Neural progenitor cell (in vitro differentiated cells): ENCODE measurements around the gene SPATA4. TPM values are rescaled to one million over a fixed set of nuclear protein-coding genes. Genes with fewer than 3 reads are reported as not detected.
A peak's percentile ranks its signal among the peaks of the same experiment; 100 is the strongest.

Source experiments
- DNase-seq: peaks from one replicate; pipeline ENCODE4 v3.0.0-alpha.2; 2016; ENCODE audit warnings: low spot score
- H2AFZ ChIP-seq: fragments of 200-600 bp; sonication (generic); replicated peaks from 2 replicates; pipeline ENCODE4 v1.6.1; 2016; ENCODE audit warnings: antibody characterized with exemption
- H3F3A ChIP-seq: fragments of 200-600 bp; sonication (generic); 2 replicates; pipeline ENCODE4 v1.6.1; 2016; ENCODE audit warnings: antibody characterized with exemption, low read depth
- H3K27ac ChIP-seq: fragments of 200-600 bp; sonication (generic); 2 replicates; pipeline ENCODE4 v1.5.1; 2016; ENCODE audit warnings: mild to moderate bottlenecking
- H3K27me3 ChIP-seq: fragments of 200-600 bp; sonication (generic); 2 replicates; pipeline ENCODE4 v1.6.1; 2016; ENCODE audit warnings: mild to moderate bottlenecking, moderate library complexity
- H3K36me3 ChIP-seq: fragments of 200-600 bp; sonication (generic); 2 replicates; pipeline ENCODE4 v1.5.1; 2016
- H3K4me1 ChIP-seq: fragments of 200-600 bp; sonication (generic); 2 replicates; pipeline ENCODE4 v1.6.1; 2016; ENCODE audit warnings: mixed run types
- H3K4me2 ChIP-seq: fragments of 200-600 bp; sonication (generic); 2 replicates; pipeline ENCODE4 v1.6.1; 2016
- H3K4me3 ChIP-seq: fragments of 200-600 bp; sonication (generic); 2 replicates; pipeline ENCODE4 v1.5.1; 2016
- H3K79me2 ChIP-seq: fragments of 200-600 bp; sonication (generic); 2 replicates; pipeline ENCODE4 v1.6.1; 2016; ENCODE audit warnings: low read depth
- H3K9ac ChIP-seq: fragments of 200-600 bp; sonication (generic); 2 replicates; pipeline ENCODE4 v1.6.1; 2016
- H3K9me3 ChIP-seq: fragments of 200-600 bp; sonication (generic); 2 replicates; pipeline ENCODE4 v1.5.1; 2016; ENCODE audit warnings: low read depth
- H4K20me1 ChIP-seq: fragments of 200-600 bp; sonication (generic); 2 replicates; pipeline ENCODE4 v1.6.1; 2016; ENCODE audit warnings: low read depth
- H3K27ac Mint-ChIP-seq: 3 replicates; pipeline ENCODE4 v1.8.0; 2021; ENCODE audit warnings: mixed read lengths
- H3K27me3 Mint-ChIP-seq: 2 replicates; pipeline ENCODE4 v1.8.0; 2022; ENCODE audit warnings: low read depth, mild to moderate bottlenecking, inconsistent platforms, moderate library complexity, mixed read lengths; ENCODE audit not compliant: insufficient read depth
- H3K36me3 Mint-ChIP-seq: 3 replicates; pipeline ENCODE4 v1.8.0; 2021; ENCODE audit warnings: mixed read lengths
- H3K4me1 Mint-ChIP-seq: 3 replicates; pipeline ENCODE4 v1.8.0; 2021; ENCODE audit warnings: mixed read lengths
- H3K4me3 Mint-ChIP-seq: 3 replicates; pipeline ENCODE4 v1.8.0; 2021; ENCODE audit warnings: mild to moderate bottlenecking, moderate library complexity, mixed read lengths
- H3K9me3 Mint-ChIP-seq: 3 replicates; pipeline ENCODE4 v1.8.0; 2020; ENCODE audit warnings: mixed read lengths
- CTCF ChIP-seq: fragments of 200-600 bp; sonication (generic); IDR thresholded peaks from 2 replicates; pipeline ENCODE4 v1.5.1; 2017; ENCODE audit warnings: antibody characterized with exemption, mild to moderate bottlenecking
- EZH2 ChIP-seq: fragments of 200-600 bp; sonication (generic); IDR thresholded peaks from 2 replicates; pipeline ENCODE4 v1.6.1; 2017; ENCODE audit warnings: antibody characterized with exemption, mild to moderate bottlenecking, moderate library complexity
- EZH2phosphoT487 ChIP-seq: fragments of 200-600 bp; sonication (generic); IDR thresholded peaks from 2 replicates; pipeline ENCODE4 v1.6.1; 2017; ENCODE audit warnings: antibody characterized with exemption
- total RNA-seq: library from RNA; depleted of rRNA; stranded (reverse); fragments of >200 nt; gene quantifications from 2 replicates; pipeline ENCODE4 v1.2.3, GENCODE V29; 2015; ENCODE audit warnings: low replicate concordance

SPATA4 gene
- total RNA-seq, 1 donor from 2014 or later = not detected

GRCh38 chr4:176207839-176208238 is 12.5 kb upstream of the SPATA4 start:
- no peak for DNase-seq
- no peak overlapping the region for H3K4me2 ChIP-seq
- no peaks in the 10 kb centered on the region for H3K27me3 ChIP-seq
- Mint-ChIP-seq H3K4me3 (no peak overlapping the region), H3K36me3 (no peaks in the 10 kb centered on the region), H3K9me3 (peaks cover 6% of the 10 kb centered on the region), H3K4me1 (peaks cover 10% of the 10 kb centered on the region), H3K27me3 (peaks cover under 1% of the 10 kb centered on the region), H3K27ac (no peak overlapping the region)
- no peaks in the 10 kb centered on the region for H3F3A ChIP-seq
- TF ChIP-seq CTCF = no peak
- TF ChIP-seq EZH2 = no peak
- TF ChIP-seq EZH2phosphoT487 = no peak
- H3K36me3 ChIP-seq = no peaks in the 10 kb centered on the region
- no peak overlapping the region for H3K27ac ChIP-seq
- H3K79me2 ChIP-seq = no peaks in the 10 kb centered on the region
- H3K9ac ChIP-seq = no peak overlapping the region
- H3K4me1 ChIP-seq = no peaks in the 10 kb centered on the region
- no peak overlapping the region for H2AFZ ChIP-seq
- H4K20me1 ChIP-seq = no peaks in the 10 kb centered on the region
- no peaks in the 10 kb centered on the region for H3K9me3 ChIP-seq
- no peak overlapping the region for H3K4me3 ChIP-seq

- Mint-ChIP-seq H3K4me3 (no peak overlapping the region), H3K27me3 (peaks cover 2% of the 10 kb centered on the region), H3K9me3 (no peaks in the 10 kb centered on the region), H3K4me1 (peaks cover 10% of the 10 kb centered on the region), H3K27ac (no peak overlapping the region), H3K36me3 (no peaks in the 10 kb centered on the region)
- Histone ChIP-seq H3K9me3 (no peaks in the 10 kb centered on the region), H3K4me2 (no peak overlapping the region), H2AFZ (no peak overlapping the region), H3K4me1 (no peaks in the 10 kb centered on the region), H3K36me3 (no peaks in the 10 kb centered on the region), H3F3A (no peaks in the 10 kb centered on the region), H3K27ac (no peak overlapping the region), H3K27me3 (no peaks in the 10 kb centered on the region), H3K4me3 (no peak overlapping the region), H3K79me2 (no peaks in the 10 kb centered on the region), H3K9ac (no peak overlapping the region), H4K20me1 (no peaks in the 10 kb centered on the region)
- peak; percentile 10 for DNase-seq
- no peak for TF ChIP-seq EZH2phosphoT487
- no peak for TF ChIP-seq CTCF
- TF ChIP-seq EZH2 = no peak
Observed at GRCh38 chr4:176205299-176205698, 9.9 kb upstream of the SPATA4 start.

GRCh38 chr4:176198316-176198903 is 3.0 kb upstream of the SPATA4 start:
- H3K4me1 Mint-ChIP-seq = peaks cover 12% of the 10 kb centered on the region
- no peaks in the 10 kb centered on the region for H3K9me3 ChIP-seq
- no peaks in the 10 kb centered on the region for H3K36me3 Mint-ChIP-seq
- no peak overlapping the region for H3K9ac ChIP-seq
- no peak overlapping the region for H3K4me3 ChIP-seq
- H3K79me2 ChIP-seq = no peaks in the 10 kb centered on the region
- H3K27me3 Mint-ChIP-seq = peaks cover 2% of the 10 kb centered on the region
- H2AFZ ChIP-seq = no peak overlapping the region
- TF ChIP-seq EZH2 = no peak
- no peak for TF ChIP-seq CTCF
- TF ChIP-seq EZH2phosphoT487 = no peak
- no peaks in the 10 kb centered on the region for H3K36me3 ChIP-seq
- no peak overlapping the region for H3K4me3 Mint-ChIP-seq
- no peaks in the 10 kb centered on the region for H4K20me1 ChIP-seq
- no peaks in the 10 kb centered on the region for H3K4me1 ChIP-seq
- peaks cover 6% of the 10 kb centered on the region for H3F3A ChIP-seq
- H3K27me3 ChIP-seq = no peaks in the 10 kb centered on the region
- H3K9me3 Mint-ChIP-seq = no peaks in the 10 kb centered on the region
- H3K27ac ChIP-seq = no peak overlapping the region
- DNase-seq = peak; percentile 15
- no peak overlapping the region for H3K4me2 ChIP-seq
- peak overlapping the region; percentile 28 for H3K27ac Mint-ChIP-seq
